DLD1 (cell line): ENCODE results near the gene C11orf68.
"Not testable (repeated sequence)": the region's sequence is repeated elsewhere in the genome, so short reads cannot be mapped to it uniquely, and the experiment has no call there.

Source experiments
- in situ Hi-C: cut with HindIII; loops from 2 replicates; pipeline ENCODE4 v1.10.0; 2017; ENCODE audit warnings: low sequenced_read_pairs

Gene C11orf68

DNA sequence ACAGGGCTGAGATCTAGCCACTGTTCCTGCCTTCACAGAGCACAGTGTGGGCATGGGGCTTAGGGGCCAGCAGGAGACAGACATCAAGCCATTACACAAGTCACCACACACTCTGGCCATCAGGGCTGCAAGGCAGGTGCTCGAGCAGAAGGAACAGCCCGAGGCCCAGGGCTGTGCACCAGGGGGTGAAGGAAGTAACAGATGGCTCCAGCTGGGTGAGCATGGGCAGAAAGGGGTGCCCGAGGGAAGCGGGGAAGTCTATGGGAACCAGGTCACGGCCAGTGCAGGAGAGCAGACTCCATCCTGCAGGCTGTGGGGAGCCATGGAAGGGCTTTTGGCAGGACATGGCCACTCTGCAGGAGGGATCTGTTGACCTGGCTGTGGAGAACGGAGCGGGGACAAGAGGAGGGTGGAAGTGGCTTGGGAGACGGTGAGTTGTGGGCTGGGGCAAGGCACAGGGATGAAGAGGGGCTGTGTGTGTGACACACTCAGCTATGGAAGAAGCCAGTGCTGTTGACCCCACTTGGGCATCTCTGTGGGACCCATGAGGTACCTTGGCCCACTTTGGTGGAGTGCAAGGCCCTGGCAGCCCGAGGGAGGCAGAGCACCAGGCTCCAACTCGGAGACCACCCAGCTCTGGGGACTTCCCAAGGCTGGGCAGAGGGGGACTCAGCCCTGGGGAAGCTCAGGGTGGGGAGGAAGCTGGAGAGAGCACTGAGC lies 3.6 kb downstream of the C11orf68 start:
- in situ Hi-C loops = no loop called here

DNA sequence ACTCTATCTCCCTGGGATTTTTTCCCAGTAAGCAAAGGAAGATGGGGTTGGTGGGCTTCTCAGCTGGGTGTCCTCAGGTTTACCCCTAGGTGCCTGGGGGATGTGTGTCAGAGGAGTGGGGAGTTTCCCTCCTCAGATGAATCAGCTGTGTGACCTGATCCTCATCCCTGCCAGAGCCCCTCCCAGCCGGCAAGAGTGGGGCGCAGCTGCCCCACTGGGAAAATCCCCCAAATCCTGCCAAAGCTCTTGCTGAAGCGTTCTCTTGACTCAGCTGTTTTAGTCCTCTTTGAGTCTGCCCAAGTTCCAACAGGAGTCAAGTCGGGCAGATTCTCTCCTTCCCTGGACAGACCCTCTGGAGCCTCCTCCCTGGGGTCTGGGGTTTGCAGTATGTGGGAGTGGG lies 6.0 kb downstream of the C11orf68 start:
- in situ Hi-C loops = no loop called here

GRCh38 chr11:65911682-65912568 lies 6.9 kb downstream of the C11orf68 start:
- in situ Hi-C loops = no loop called here

GRCh38 chr11:65907878-65908277 lies 11.0 kb downstream of the C11orf68 start:
- in situ Hi-C loops = no loop called here

DNA sequence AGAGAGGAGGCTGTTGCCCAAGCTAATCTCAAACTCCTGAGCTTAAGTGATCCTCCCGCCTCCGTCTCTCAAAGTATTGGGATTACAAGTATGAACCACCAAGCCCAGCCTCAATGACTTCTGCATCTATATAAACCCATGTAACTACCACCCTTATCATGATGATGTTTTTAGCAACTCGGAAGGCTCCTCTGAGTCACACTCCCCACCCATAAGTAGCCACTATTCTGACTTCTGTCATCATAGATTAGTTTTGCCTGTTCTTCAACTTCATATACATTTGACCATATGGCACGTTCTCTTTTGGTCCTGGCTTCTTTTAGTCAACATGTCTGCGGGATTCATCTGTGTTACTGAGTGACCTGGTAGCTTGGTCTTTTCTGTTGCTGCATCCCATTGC lies 12.3 kb downstream of the C11orf68 start:
- in situ Hi-C loops = no loop called here

GRCh38 chr11:65903715-65904114 lies 15.1 kb downstream of the C11orf68 start:
- in situ Hi-C loops = no loop called here

DNA sequence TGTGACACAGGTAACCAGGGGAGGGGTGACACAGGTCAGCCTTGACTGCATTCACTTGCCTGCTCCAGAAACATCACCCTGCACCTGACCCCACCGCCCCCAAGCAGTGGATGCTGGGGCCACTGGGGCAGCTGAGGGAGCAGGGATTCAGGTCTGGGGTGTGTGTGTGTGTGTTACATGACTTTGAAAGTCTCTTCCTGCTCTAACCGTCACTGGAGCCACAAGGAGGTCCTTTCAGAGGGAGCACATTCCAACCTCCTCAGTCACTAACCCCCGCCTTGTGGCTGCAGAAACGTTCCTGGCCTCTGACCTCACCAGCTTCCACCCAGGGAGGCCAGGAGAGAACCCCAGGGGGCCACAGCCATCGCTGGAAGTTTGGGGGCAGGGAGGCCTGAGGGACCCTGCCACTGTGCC lies 15.8 kb downstream of the C11orf68 start:
- in situ Hi-C loops = no loop called here

GRCh38 chr11:65900899-65901180 lies 18.0 kb downstream of the C11orf68 start:
- in situ Hi-C loops = no loop called here

GRCh38 chr11:65900125-65900898 lies 18.6 kb downstream of the C11orf68 start, which contains the start of gene FOSL1:
Gene FOSL1, minus strand, starts transcription at chr11:65900388. Its CDS starts 49 bp downstream, at chr11:65900339.
- in situ Hi-C loops = no loop called here

DNA sequence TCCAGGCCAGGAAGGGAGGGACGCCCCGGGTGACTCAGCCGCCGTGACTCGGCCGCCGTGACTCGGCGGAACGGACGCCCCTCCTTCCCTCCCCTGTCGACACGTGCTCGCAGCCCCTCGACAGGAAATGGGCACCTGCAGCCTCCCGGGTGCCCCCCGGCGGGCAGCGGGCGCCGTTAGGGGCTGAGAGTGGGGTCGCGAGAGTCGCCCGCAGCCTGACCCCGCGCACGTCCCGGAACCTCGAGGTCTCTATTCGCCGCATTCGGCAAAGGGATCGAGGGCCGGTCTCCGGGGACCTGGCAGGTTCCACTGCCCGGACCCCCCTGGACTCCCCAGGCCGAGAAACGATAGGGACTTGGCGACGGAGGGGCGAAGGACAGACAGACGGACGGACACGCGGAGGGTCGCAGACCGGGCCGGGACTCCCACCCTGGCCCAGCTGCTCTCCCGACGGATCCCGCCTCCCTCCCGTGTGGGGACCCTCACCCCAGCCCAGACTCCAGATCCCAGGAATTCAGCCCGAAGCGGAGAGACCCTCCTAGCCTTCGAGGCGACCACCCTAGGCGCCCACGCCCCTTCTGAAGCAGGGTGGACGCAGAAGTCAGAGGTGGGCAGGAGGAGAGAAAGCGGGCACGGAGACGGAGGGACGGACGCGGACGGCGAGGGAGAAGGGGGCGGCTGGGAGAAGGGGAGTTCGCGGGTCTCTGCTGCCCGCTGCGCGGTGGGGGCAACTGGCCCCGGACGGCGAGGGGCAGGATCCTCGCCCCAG lies 19.3 kb downstream of the C11orf68 start:
- in situ Hi-C loops = no loop called here

- in situ Hi-C loops = no loop called here
Measured at GRCh38 chr11:65898656-65899355, 20.1 kb downstream of the C11orf68 start.

GRCh38 chr11:65897020-65897471 lies 21.8 kb downstream of the C11orf68 start:
- in situ Hi-C loops = no loop called here

DNA sequence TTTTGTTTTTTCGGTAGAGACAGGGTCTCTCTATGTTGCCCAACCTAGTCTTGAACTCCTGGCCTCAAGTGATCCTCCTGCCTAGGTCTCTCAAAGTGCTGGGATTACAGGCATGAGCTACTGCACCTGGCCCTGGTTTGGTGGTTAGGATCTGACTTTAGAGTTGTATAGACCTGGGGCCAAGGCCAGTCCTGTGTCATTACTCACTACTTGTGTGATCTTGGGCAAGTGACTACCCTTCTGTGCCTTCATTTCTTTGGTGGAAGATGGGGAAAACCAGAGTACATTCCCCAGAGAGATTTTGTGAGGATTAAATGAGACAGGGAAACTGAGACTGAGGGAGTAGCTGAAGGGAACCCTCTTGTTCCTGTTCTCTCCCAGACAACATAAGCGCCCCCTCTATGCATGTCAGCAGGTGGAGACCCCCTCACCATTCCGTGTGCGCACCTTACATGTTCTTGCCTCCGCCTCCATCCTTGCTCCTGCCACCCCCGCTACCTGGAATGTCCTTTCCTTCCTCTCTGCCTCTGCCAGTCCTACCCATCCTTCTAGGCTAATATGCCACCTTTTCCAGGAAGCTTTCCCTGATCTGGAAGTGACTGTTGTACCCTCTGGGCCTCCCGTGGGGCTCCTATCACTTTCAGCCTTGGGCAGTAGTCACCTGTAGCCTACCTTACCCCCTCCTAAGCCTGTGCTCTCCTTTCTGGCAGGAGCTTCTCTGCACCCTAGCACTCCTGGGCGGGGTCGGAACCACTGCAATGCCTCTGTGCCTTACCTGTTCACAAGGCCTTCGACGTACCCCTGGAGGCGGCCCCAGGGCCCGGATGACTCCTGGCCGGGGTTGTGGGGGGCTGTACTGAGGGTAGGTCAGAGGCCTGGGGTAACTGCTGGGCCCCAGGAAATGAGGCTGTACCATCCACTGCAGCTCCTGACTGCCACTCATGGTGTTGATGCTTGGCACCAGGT lies 22.5 kb downstream of the C11orf68 start:
- in situ Hi-C loops = no loop called here

GRCh38 chr11:65895482-65895981 lies 23.3 kb downstream of the C11orf68 start:
- in situ Hi-C loops = no loop called here

- in situ Hi-C loops = no loop called here
Measured at GRCh38 chr11:65894034-65894591, 24.7 kb downstream of the C11orf68 start.

DNA sequence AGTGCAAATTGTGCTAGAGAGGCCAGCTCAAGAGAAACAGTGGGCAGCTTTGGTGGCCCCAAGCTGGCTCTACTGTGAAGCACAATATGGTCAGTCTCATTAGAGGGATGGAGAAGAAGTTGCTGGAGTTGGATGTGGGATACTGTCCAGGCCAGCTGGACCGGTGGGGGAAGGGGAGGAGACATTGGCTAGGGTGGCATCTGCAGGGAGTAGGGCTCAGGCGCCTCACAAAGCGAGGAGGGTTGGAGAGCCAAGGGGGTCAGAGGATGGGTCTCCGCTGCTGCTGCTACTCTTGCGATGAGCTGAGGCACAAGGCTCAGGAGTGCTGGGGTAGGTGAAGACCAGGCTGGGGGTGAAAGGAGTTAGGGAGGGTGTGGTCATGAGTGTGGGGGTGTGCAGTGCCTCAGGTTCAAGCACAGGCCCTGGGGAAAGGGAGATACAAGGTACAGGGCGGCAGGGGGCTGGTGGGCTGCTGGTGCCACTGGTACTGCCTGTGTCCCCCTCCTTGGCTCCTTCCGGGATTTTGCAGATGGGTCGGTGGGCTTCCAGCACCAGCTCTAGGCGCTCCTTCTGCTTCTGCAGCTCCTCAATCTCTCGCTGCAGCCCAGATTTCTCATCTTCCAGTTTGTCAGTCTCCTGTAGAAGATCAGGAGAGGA lies 26.1 kb downstream of the C11orf68 start:
- in situ Hi-C loops = no loop called here

DNA sequence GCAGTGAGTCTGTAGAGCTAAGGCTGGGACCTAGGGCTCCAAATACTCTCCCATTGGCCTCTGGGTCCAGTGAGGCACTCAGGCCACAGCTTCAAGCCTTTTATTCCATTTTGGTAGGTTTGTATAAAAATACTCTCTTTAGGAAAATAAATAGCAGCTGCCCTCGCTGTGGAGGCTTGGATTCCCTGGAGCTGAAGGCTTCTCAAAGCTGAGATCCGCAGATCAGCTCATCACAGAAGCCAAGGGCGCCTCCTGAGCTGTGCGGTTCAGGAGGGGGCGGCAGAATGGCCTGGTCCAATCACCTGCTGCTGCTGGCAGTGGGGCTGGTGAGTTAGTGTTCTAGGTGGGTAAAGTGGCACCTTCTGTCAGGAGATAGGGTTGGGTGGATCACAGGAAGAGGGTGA lies 26.7 kb downstream of the C11orf68 start:
- in situ Hi-C loops = not testable (repeated sequence)
